HG03095 (cell line): ENCODE results near the gene PLXNA2.
A peak's percentile ranks its signal among the peaks of the same experiment; 100 is the strongest.

ENCODE experiments used
- ATAC-seq: cut with Tn5 transposase; IDR thresholded peaks from one replicate; pipeline ENCODE4 v1.9.1; 2021; ENCODE audit warnings: moderate library complexity; ENCODE audit not compliant: unreplicated experiment

PLXNA2 gene

GRCh38 chr1:208268541-208269337 lies 24.6 kb upstream of the PLXNA2 start:
- no peak for ATAC-seq

DNA sequence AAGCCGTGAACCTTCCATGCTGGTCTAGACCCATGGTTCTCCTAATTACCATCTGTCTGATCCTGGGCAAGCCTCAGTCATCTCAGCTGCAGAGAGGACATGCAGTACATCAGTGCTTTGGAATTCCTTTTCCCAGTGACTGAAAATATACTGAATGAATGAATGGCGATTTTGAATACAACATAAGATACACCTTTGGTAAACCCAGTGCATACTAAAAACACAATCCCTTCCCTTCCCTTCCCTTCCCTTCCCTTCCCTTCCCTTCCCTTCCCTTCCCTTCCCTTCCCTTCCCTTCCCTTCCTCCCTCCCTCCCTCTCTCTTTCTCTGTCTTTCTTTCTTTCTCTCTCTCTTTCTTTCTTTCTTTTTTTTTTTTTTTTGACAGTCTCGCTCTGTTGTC lies 21.3 kb upstream of the PLXNA2 start:
- no peak for ATAC-seq

DNA sequence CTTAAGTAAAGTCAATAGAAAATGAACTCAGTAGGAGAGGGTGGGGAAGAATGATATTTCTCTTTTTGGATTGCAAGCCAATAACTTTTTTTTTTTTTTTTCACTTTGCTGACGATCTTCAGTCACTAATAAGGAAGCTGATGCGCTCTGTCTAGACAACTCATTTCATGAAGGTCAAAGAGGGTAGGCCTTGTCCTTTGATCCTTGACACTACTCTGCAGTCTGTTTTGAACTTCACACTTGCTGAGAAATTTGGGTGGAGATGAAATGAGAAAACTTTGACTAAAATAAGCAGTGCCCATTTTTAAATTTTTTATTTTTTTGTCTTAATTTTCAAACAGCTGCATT lies 20.9 kb upstream of the PLXNA2 start:
- no peak for ATAC-seq

DNA sequence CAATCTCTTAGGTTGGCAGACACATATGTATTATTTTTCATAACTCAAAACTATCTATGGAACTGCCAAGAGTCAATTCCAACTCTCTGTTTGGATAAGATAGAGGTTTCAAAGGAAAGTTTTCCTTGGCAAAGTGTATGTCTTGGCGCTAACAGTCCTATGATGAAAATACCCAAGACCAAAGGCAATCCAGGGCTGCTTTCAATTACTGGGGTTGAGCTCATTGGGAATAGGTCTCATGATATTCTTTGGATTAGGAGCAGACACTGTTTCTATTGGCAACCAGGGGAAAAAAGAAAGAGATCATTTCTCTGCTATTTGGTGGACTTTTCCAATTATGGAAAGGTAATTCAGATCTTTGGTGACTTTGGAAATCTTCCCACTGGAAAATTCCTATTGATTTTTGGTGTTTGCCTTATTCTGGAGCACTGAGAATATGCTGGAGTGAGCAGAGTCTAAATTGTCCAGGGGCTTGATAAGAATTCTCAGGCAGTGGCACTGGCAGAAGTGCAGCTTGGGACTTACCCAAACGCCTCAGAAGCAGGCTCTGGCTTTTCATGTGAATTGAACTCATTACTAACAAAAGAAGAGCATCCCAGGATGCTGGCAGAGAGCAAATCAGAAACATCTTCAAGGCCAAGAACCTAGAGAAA lies 20.4 kb upstream of the PLXNA2 start:
- ATAC-seq, result no peak

DNA sequence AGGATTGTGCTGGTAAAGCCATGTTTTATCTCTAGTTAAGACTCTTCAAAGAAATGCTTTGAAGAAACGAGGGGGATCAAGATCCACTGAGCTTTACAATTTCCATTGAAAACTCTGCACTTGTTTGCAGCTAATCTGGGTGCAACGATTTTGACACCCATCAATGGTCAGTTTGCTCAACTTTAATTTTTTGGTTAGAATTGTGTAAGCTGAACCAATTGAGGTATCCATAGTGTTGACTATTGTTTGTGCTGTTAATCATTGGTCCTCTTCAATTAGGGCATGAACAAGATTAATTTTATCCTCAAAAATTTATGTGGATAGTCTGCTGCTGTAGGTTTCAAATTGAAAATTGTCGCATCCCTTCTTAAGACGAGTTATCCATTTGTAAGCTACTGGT lies 17.7 kb upstream of the PLXNA2 start:
- no peak for ATAC-seq

GRCh38 chr1:208258277-208258676 lies 14.1 kb upstream of the PLXNA2 start:
- no peak for ATAC-seq

DNA sequence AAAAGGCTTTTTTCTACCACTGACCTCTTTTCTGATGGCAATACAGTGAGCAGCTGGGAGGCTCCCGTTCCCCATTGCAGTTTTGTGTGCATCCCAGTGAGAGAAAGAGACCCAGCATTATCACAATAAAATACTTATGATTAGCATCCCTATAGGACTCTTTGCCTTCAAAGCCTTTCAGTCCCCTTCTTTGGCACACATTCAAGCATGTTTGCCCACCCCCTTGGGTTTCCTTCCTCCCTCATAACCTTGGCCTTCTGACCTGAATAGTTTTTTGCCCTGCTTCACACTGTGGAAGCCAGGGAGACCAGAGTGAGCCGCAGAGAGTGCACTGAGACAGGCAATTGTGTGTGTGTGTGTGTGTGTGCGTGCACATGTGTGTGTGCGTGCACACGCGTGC lies 13.2 kb upstream of the PLXNA2 start:
- no peak for ATAC-seq

DNA sequence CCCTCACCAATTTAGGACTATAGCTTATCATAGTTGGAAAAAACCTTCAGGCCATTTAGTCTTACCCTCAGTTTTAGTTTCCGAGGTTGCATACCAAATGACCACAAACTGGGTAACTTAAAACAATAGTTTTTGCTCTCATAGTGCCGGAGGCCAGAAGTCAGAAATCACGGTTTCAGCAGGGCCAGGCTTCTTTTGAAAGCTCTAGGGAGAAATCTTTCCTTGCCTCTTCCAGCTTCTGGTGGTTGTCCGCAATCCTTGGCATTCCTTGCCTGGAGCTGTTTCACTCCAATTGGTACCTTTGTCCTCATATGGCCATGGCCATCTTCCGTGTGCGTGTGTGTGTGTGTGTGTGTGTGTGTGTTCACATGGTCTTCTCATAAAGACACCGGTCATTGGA lies 12.4 kb upstream of the PLXNA2 start:
- no peak for ATAC-seq

DNA sequence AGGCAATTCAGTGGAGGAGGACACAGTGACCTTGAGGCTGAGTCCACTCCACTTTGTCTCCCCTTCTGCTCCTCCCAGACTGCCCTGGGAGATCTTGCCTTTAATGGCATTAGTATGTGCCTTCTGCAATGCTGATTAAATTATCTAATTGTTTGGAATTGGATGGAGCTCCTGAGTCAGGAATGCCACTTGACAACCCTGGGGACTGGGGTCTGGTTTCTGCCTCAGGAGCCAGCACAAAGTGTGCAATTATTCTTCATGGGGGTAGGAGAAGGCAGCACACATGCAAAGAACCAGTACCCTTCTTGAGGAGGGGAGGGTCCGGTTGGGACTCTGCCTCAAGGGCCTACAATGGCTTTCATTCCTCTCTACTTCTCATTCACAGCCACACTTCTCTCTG lies 11.9 kb upstream of the PLXNA2 start:
- ATAC-seq, result no peak

GRCh38 chr1:208254862-208255261 lies 10.7 kb upstream of the PLXNA2 start:
- no peak for ATAC-seq

GRCh38 chr1:208254376-208254775 lies 10.2 kb upstream of the PLXNA2 start:
- ATAC-seq, result no peak

DNA sequence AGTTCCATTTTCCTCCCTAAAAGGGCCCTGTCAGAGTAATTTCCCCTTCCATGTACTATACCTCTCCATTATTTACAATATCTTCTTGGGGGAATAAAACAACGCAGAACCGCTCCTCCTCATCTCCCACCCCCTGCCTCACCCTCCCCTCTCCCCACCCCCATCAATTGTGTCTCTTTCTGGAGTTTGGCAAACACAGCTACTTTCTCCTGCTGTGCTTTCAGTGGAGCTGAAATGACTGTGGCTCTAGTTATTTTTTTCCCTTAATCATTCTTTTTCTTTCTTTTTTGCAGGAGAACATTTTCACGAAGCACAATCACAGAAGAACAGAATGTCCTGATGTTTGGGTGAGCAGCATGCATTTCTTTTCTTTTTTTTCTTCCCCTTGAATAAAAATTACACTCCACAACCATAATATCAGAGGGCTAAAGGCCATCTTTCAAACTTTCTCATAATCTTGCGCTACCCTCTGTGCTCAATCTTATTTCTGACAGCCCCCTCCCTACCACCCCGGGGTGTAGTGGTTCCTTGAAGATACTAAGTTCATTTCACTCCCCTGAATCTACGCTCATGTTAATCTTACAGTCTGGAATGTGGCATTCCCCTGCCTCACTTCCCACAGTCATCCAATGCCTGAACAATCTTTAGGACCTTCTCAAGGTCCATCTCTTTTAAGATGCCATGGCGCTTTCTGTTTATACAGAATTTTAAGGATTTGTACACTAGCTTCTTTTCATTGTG lies 8.8 kb upstream of the PLXNA2 start:
- no peak for ATAC-seq

DNA sequence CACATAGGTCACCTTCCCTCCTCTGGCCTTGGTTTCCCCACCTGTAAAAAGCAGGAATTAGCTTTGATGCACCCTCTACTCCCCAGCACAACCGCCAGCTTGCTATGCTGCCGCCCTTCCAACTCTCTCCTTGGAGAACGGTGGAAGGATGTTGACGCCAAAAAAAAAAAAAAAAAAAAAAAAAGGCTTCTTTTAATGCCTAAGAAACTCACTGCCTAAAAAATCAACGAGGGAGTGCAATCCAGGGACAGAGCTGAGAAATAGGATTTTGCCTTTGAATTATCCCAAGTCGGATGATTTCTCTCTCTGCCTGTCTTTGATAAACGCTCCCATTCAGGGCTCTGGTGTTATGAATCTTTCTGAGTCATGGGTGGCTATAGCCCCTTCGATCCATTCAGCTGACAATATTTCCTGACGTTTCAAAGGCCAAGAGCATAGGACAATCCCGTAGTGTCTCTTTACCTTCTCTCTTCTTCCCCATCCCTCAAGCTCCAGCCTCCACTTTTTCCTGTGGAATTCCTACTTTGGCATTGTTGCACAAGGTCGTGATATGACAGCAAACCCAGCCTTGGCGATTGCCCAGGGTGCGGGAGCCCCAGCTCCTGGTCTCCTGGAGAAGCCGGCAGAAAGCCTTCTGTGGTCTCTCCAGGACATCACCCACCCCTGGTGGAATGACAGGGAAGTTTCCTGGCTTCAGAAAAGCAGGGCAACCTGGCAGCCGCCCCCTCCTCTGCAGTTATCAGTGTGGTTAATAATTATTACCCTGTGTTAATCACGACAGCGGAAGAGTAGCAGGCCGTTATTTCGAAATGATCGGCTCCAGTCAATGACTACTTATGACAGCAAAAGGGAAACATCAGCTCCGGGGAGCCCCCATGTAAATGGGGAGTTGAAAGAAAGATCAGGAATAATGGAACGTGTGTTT lies 8.0 kb upstream of the PLXNA2 start:
- no peak for ATAC-seq

- ATAC-seq, result no peak
Observed at GRCh38 chr1:208251015-208251414, 6.8 kb upstream of the PLXNA2 start.

DNA sequence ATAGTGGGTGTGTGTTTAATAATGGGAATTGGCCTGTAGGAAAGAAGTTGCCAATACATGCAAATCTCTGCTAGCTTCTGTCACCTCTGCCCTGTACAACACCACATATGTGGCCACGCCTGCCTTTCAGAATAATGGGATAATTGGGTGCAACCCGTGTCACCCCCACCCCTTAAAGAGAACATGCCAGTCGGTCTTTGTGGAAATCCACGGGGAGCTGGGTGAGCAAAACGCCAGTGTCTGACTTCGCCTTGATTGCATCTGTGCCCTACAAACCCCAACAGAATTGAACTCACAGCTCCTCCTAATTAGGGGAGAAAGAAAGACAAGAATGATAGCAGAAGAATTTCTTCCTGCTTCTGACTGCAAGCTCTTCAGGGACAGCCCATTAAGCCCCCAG lies 6.4 kb upstream of the PLXNA2 start:
- no peak for ATAC-seq

- no peak for ATAC-seq
Observed at GRCh38 chr1:208248991-208249696, 5.0 kb upstream of the PLXNA2 start.

GRCh38 chr1:208248307-208248801 lies 4.2 kb upstream of the PLXNA2 start:
- ATAC-seq, result no peak

- ATAC-seq, result no peak
Observed at GRCh38 chr1:208247696-208248095, 3.5 kb upstream of the PLXNA2 start.

GRCh38 chr1:208245185-208245705 lies 1.1 kb upstream of the PLXNA2 start:
- peak; percentile 64 for ATAC-seq

DNA sequence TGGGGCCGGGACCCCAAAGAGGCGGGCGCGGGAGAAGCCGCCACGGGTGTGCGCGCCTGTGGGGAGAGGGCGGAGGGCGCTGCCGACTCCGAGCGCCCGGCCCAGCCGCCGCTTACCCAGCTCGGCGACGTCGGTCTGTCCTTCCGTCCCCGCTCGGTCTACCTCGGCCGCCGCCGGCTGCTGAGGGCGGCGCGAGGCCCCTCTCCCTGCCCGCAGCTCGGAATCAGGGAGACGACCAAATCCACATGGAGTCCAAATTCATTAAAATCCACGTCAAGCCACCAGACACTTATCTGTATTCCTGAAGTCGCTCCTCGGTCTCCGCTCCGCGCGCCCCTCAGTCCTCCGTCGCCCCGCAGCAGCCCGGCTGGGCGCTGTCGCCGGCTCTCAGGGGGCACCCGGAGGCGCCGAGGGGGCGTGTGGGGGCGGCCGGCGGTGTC lies 637 bp downstream of the PLXNA2 start:
- no peak for ATAC-seq
